H9 (cell line): ENCODE measurements around the gene HASPIN. TPM values are rescaled to one million over a fixed set of nuclear protein-coding genes. Genes with fewer than 3 reads are reported as not detected.

Experiments
- DNase-seq: peaks from one replicate; pipeline ENCODE4 v3.0.0-alpha.2; 2017
- H2AFZ ChIP-seq: one replicate; pipeline ENCODE4 v1.6.1; 2013; ENCODE audit warnings: mild to moderate bottlenecking, low read length, control low read depth, moderate library complexity
- H2AK5ac ChIP-seq: 2 replicates; pipeline ENCODE4 v1.6.1; 2013; ENCODE audit warnings: low read length, control low read depth, mixed read lengths; ENCODE audit not compliant: insufficient read length
- H2BK120ac ChIP-seq: one replicate; pipeline ENCODE4 v1.6.1; 2013; ENCODE audit warnings: low read depth, mild to moderate bottlenecking, low read length, control low read depth, inconsistent platforms; ENCODE audit not compliant: poor library complexity, severe bottlenecking
- H2BK12ac ChIP-seq: 2 replicates; pipeline ENCODE4 v1.6.1; 2013; ENCODE audit warnings: low read length, control low read depth, mixed read lengths, low read depth; ENCODE audit not compliant: insufficient read length
- H2BK15ac ChIP-seq: 2 replicates; pipeline ENCODE4 v1.6.1; 2013; ENCODE audit warnings: low read depth, low read length, control low read depth
- H2BK20ac ChIP-seq: one replicate; pipeline ENCODE4 v1.6.1; 2013; ENCODE audit warnings: low read depth, mild to moderate bottlenecking, low read length, control low read depth, inconsistent platforms; ENCODE audit not compliant: poor library complexity, severe bottlenecking
- H2BK5ac ChIP-seq: 2 replicates; pipeline ENCODE4 v1.6.1; 2013; ENCODE audit warnings: low read length, control low read depth, mixed read lengths; ENCODE audit not compliant: insufficient read length
- H3K14ac ChIP-seq: 2 replicates; pipeline ENCODE4 v1.6.1; 2013; ENCODE audit warnings: low read length, control low read depth; ENCODE audit not compliant: insufficient read depth
- H3K18ac ChIP-seq: 2 replicates; pipeline ENCODE4 v1.6.1; 2013; ENCODE audit warnings: low read depth, mild to moderate bottlenecking, mixed read lengths, low read length, control low read depth; ENCODE audit not compliant: insufficient read length
- H3K23ac ChIP-seq: 2 replicates; pipeline ENCODE4 v1.6.1; 2013; ENCODE audit warnings: low read length, control low read depth, mixed read lengths, low read depth; ENCODE audit not compliant: insufficient read length
- H3K23me2 ChIP-seq: 2 replicates; pipeline ENCODE4 v1.6.1; 2013; ENCODE audit warnings: low read depth, mild to moderate bottlenecking, mixed read lengths, low read length, control low read depth; ENCODE audit not compliant: insufficient read length, poor library complexity, severe bottlenecking
- H3K27ac ChIP-seq: 2 replicates; pipeline ENCODE4 v1.5.1; 2013; ENCODE audit warnings: low read length, control low read depth, mixed read lengths, low read depth; ENCODE audit not compliant: insufficient read length
- H3K27me3 ChIP-seq: 2 replicates; pipeline ENCODE4 v1.6.1; 2013; ENCODE audit warnings: low read length, control low read depth, inconsistent platforms; ENCODE audit not compliant: insufficient read depth
- H3K4ac ChIP-seq: 2 replicates; pipeline ENCODE4 v1.6.1; 2013; ENCODE audit warnings: low read depth, mild to moderate bottlenecking, control low read depth, inconsistent platforms, low read length, moderate library complexity
- H3K4me1 ChIP-seq: 2 replicates; pipeline ENCODE4 v1.6.1; 2013; ENCODE audit warnings: low read length, control low read depth, inconsistent platforms; ENCODE audit not compliant: insufficient read depth
- H3K4me2 ChIP-seq: 2 replicates; pipeline ENCODE4 v1.6.1; 2013; ENCODE audit warnings: low read length, control low read depth, mixed read lengths; ENCODE audit not compliant: insufficient read length, insufficient read depth
- H3K56ac ChIP-seq: 2 replicates; pipeline ENCODE4 v1.6.1; 2013; ENCODE audit warnings: low read depth, mild to moderate bottlenecking, mixed read lengths, low read length, control low read depth; ENCODE audit not compliant: insufficient read length
- H3K79me1 ChIP-seq: 2 replicates; pipeline ENCODE4 v1.6.1; 2013; ENCODE audit warnings: low read depth, mild to moderate bottlenecking, moderate library complexity, low read length, control low read depth, inconsistent platforms; ENCODE audit not compliant: insufficient read depth, poor library complexity, severe bottlenecking
- H3K79me2 ChIP-seq: 2 replicates; pipeline ENCODE4 v1.6.1; 2013; ENCODE audit warnings: low read length, control low read depth, inconsistent platforms; ENCODE audit not compliant: insufficient read depth
- H3K9ac ChIP-seq: 2 replicates; pipeline ENCODE4 v1.6.1; 2013; ENCODE audit warnings: low read length, control low read depth, mixed read lengths; ENCODE audit not compliant: insufficient read length; ENCODE audit errors: extremely low read depth
- H3K9me3 ChIP-seq: one replicate; pipeline ENCODE4 v1.6.1; 2013; ENCODE audit warnings: low read depth, low read length, inconsistent platforms; ENCODE audit not compliant: control insufficient read depth
- H3T11ph ChIP-seq: one replicate; pipeline ENCODE4 v1.6.1; 2013; ENCODE audit warnings: mild to moderate bottlenecking, low read length, control low read depth, inconsistent platforms
- H4K20me1 ChIP-seq: one replicate; pipeline ENCODE4 v1.6.1; 2013; ENCODE audit not compliant: control insufficient read depth, insufficient read length, insufficient read depth
- H4K5ac ChIP-seq: 2 replicates; pipeline ENCODE4 v1.6.1; 2013; ENCODE audit warnings: low read depth, mild to moderate bottlenecking, mixed read lengths, low read length, control low read depth; ENCODE audit not compliant: insufficient read length
- H4K8ac ChIP-seq: replicated peaks from 2 replicates; pipeline ENCODE4 v1.6.1; 2013; ENCODE audit warnings: low read length, control low read depth, mixed read lengths, low read depth; ENCODE audit not compliant: insufficient read length
- H4K91ac ChIP-seq: 2 replicates; pipeline ENCODE4 v1.6.1; 2013; ENCODE audit warnings: low read depth, mild to moderate bottlenecking, moderate library complexity, mixed read lengths, low read length, control low read depth; ENCODE audit not compliant: insufficient read length
- H3K27ac Mint-ChIP-seq, 3 experiments: 2 replicates in 2 of 3; 3 replicates in 1 of 3; pipeline ENCODE4 v1.8.0; 2020 to 2021; ENCODE audit warnings: mixed read lengths in 3 of 3, mild to moderate bottlenecking in 1 of 3, moderate library complexity in 1 of 3
- H3K27me3 Mint-ChIP-seq: 2 replicates; pipeline ENCODE4 v1.8.0; 2021; ENCODE audit warnings: low read depth, mild to moderate bottlenecking, moderate library complexity, mixed read lengths
- H3K36me3 Mint-ChIP-seq, 3 experiments: 2 replicates in 2 of 3; 3 replicates in 1 of 3; pipeline ENCODE4 v1.8.0; 2020 to 2021; ENCODE audit warnings: low read depth in 3 of 3, mixed read lengths in 3 of 3; ENCODE audit not compliant: insufficient read depth in 1 of 3
- H3K4me1 Mint-ChIP-seq, 2 experiments: 2 replicates each; pipeline ENCODE4 v1.8.0; 2020; ENCODE audit warnings: mixed read lengths in 2 of 2
- H3K4me3 Mint-ChIP-seq, 2 experiments: 2 replicates in 1 of 2; 3 replicates in 1 of 2; pipeline ENCODE4 v1.8.0; 2020 to 2021; ENCODE audit warnings: mild to moderate bottlenecking in 2 of 2, mixed read lengths in 2 of 2, moderate library complexity in 1 of 2
- H3K9me3 Mint-ChIP-seq, 2 experiments: 2 replicates in 1 of 2; 3 replicates in 1 of 2; pipeline ENCODE4 v1.8.0; 2020; ENCODE audit warnings: mild to moderate bottlenecking in 2 of 2, mixed read lengths in 2 of 2, moderate library complexity in 1 of 2
- WGBS: extraction: QIAGEN DNeasy Blood & Tissue Kit; methylation state at CpG from one replicate; pipeline ENCODE4 v1.1.7; 2013; ENCODE audit warnings: missing lambda C conversion rate, low lambda C conversion rate, mixed read lengths; ENCODE audit not compliant: insufficient read length; ENCODE audit errors: extremely low coverage; 5-methylcytosine and 5-hydroxymethylcytosine counted together
- total RNA-seq: library from RNA; stranded (reverse); gene quantifications from 2 replicates; pipeline ENCODE4 v1.2.1, GENCODE V29; 2021
- TF ChIP-seq, protein P1 (sequence below): fragments of 200-600 bp; sonication (generic); conservative IDR thresholded peaks from 3 replicates; pipeline ENCODE4 v1.8.0; 2021; ENCODE audit warnings: antibody characterized with exemption, mild to moderate bottlenecking

Gene HASPIN
- total RNA-seq, 1 experiment from 2014 or later = 26.6 TPM

GRCh38 chr17:3690094-3690715 lies 33.5 kb upstream of the HASPIN start:
- Mint-ChIP-seq H3K36me3 (peaks cover 0 to 4% (median 0%) of the 10 kb centered on the region in 3 experiments; a peak in 1 of 7 replicates), H3K4me1 (peaks cover 5 to 23% of the 10 kb centered on the region in 2 experiments), H3K9me3 (no peaks in the 10 kb centered on the region; a peak in 2 of 5 replicates), H3K27ac (no peak overlapping the region), H3K27me3 (peaks cover 12% of the 10 kb centered on the region), H3K4me3 (no peak overlapping the region)
- Histone ChIP-seq H3K56ac (no peak overlapping the region), H2BK5ac (no peak overlapping the region), H3K23me2 (no peaks in the 10 kb centered on the region), H3K4me2 (no peak overlapping the region), H3K23ac (no peak overlapping the region), H2BK12ac (no peak overlapping the region), H2BK15ac (no peak overlapping the region), H4K91ac (no peak overlapping the region), H3K9ac (no peak overlapping the region), H3K4ac (no peak overlapping the region), H4K20me1 (peaks cover 3% of the 10 kb centered on the region), H3K27me3 (no peaks in the 10 kb centered on the region), H3T11ph (no peak overlapping the region), H3K4me1 (no peaks in the 10 kb centered on the region), H3K27ac (no peak overlapping the region), H2AFZ (no peak overlapping the region), H3K79me1 (no peaks in the 10 kb centered on the region), H4K8ac (no peak overlapping the region), H2BK120ac (no peak overlapping the region), H3K9me3 (no peaks in the 10 kb centered on the region), H3K79me2 (no peaks in the 10 kb centered on the region), H3K18ac (no peak overlapping the region), H3K14ac (no peak overlapping the region), H2BK20ac (no peak overlapping the region), H2AK5ac (no peak overlapping the region), H4K5ac (no peak overlapping the region)
- TF ChIP-seq, protein P1, sequence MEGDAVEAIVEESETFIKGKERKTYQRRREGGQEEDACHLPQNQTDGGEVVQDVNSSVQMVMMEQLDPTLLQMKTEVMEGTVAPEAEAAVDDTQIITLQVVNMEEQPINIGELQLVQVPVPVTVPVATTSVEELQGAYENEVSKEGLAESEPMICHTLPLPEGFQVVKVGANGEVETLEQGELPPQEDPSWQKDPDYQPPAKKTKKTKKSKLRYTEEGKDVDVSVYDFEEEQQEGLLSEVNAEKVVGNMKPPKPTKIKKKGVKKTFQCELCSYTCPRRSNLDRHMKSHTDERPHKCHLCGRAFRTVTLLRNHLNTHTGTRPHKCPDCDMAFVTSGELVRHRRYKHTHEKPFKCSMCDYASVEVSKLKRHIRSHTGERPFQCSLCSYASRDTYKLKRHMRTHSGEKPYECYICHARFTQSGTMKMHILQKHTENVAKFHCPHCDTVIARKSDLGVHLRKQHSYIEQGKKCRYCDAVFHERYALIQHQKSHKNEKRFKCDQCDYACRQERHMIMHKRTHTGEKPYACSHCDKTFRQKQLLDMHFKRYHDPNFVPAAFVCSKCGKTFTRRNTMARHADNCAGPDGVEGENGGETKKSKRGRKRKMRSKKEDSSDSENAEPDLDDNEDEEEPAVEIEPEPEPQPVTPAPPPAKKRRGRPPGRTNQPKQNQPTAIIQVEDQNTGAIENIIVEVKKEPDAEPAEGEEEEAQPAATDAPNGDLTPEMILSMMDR = no peak
- no peak for DNase-seq
- no CpG with 5 or more reads among the region's 22 CpGs for WGBS
